Measurements from ENCODE around the gene MMADHC. TPM values are rescaled to one million over a fixed set of nuclear protein-coding genes. Genes with fewer than 3 reads are reported as not detected.
A peak's percentile ranks its signal among the peaks of the same experiment; 100 is the strongest.

Gene MMADHC
- 70.4 TPM for total RNA-seq
- long read RNA-seq, transcript MMADHC-201 (8 exons, 1,436 nt): major isoform, 48 of 54 reads
- long read RNA-seq, partial matches to known transcripts: 2 of 54 reads
- long read RNA-seq, other reads (novel, unspliced or antisense): 2 of 54 reads

GRCh38 chr2:149587220-149587949, at the start of gene MMADHC:
TSS of gene MMADHC (minus strand) at chr2:149587775. CDS start at chr2:149587097, 678 bp downstream.
- peak; percentile 97 for DNase-seq
- Histone ChIP-seq H3K4me3 (peak within 1 kb of the TSS; percentile 63), H3K27me3 (ENCODE audit: low read depth) (no peaks in the 10 kb centered on the region), H3K27ac (peak within 1 kb of the TSS; percentile 96), H3K9me3 (no peaks in the 10 kb centered on the region), H3K4me1 (peaks cover 28% of the 10 kb centered on the region), H3K36me3 (peaks cover 23% of the 10 kb centered on the region)
- no peak for TF ChIP-seq CTCF (IDR thresholded peaks at IDR 0.05)
- ATAC-seq: peak; percentile 99
- intact Hi-C loops (cut with DNase I): no loop called here

DNA sequence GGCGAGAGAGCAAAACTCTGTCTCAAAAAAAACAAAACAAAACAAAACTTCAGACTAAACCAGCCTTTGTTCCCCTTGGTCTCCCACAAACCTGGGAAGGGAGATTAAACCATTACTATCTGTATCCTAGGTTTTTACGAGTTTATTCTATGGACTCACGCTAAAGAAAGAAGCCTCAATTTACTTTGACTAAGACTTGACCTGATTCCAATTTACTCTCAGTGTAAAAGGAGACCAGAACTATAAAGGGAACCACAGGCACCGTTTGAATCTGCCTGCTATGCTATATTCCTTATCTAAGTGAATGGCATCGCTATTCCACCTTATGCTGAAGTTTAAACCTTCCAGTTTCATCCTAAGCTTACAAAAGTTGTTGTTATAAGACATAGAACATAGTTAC, 46.5 kb upstream of the MMADHC start:
- no peaks in the 10 kb centered on the region for H3K4me1 ChIP-seq
- no peaks in the 10 kb centered on the region for H3K36me3 ChIP-seq
- no peak for ATAC-seq
- intact Hi-C loops (cut with DNase I): no loop called here
- H3K9me3 ChIP-seq: no peaks in the 10 kb centered on the region
- DNase-seq: no peak
- TF ChIP-seq CTCF (IDR thresholded peaks at IDR 0.05): no peak
- no peak overlapping the region for H3K27ac ChIP-seq
- no peak overlapping the region for H3K4me3 ChIP-seq
- no peaks in the 10 kb centered on the region for H3K27me3 ChIP-seq (ENCODE audit: low read depth)

DNA sequence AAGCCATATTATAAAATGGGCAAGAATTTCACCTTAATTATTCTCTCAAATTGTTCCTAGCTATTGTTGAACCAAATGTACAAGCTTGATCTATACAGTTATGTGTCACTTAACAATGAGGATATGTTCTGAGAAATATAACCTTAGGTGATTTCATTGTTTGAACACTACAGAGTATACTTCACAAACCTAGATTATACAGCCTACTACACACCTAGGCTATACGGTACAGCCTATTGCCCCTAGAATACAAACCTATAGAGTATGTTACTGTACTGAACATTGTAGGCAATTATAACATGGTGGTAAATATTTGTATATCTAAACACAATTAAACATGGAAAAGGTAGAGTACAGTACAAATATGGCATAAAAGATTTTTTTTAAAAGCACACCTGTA, 42.9 kb upstream of the MMADHC start:
- Histone ChIP-seq H3K27ac (no peak overlapping the region), H3K4me1 (no peaks in the 10 kb centered on the region), H3K27me3 (ENCODE audit: low read depth) (no peaks in the 10 kb centered on the region), H3K4me3 (no peak overlapping the region), H3K36me3 (no peaks in the 10 kb centered on the region), H3K9me3 (no peaks in the 10 kb centered on the region)
- DNase-seq (no peak), ATAC-seq (no peak)
- TF ChIP-seq CTCF (IDR thresholded peaks at IDR 0.05): no peak
- intact Hi-C loops (cut with DNase I): no loop called here

- Histone ChIP-seq H3K27me3 (ENCODE audit: low read depth) (no peaks in the 10 kb centered on the region), H3K4me3 (no peak overlapping the region), H3K9me3 (no peaks in the 10 kb centered on the region), H3K36me3 (no peaks in the 10 kb centered on the region), H3K4me1 (no peaks in the 10 kb centered on the region), H3K27ac (no peak overlapping the region)
- DNase-seq: no peak
- ATAC-seq: no peak
- TF ChIP-seq CTCF (IDR thresholded peaks at IDR 0.05): no peak
- intact Hi-C loops (cut with DNase I): no loop called here
Observed at GRCh38 chr2:149629026-149629425, 41.5 kb upstream of the MMADHC start.

GRCh38 chr2:149627111-149627801, 39.7 kb upstream of the MMADHC start:
- no peak overlapping the region for H3K4me3 ChIP-seq
- H3K27ac ChIP-seq: no peak overlapping the region
- no peak for ATAC-seq
- H3K36me3 ChIP-seq: no peaks in the 10 kb centered on the region
- H3K9me3 ChIP-seq: no peaks in the 10 kb centered on the region
- H3K27me3 ChIP-seq (ENCODE audit: low read depth): no peaks in the 10 kb centered on the region
- TF ChIP-seq CTCF (IDR thresholded peaks at IDR 0.05): no peak
- no peaks in the 10 kb centered on the region for H3K4me1 ChIP-seq
- intact Hi-C loops (cut with DNase I): no loop called here
- no peak for DNase-seq
